Measurements from ENCODE around the gene EXT2. TPM values are rescaled to one million over a fixed set of nuclear protein-coding genes. Genes with fewer than 3 reads are reported as not detected.

The EXT2 gene
- total RNA-seq, 4 donors from 2014 or later, result 52.6 to 116 (median 81.3) TPM

DNA sequence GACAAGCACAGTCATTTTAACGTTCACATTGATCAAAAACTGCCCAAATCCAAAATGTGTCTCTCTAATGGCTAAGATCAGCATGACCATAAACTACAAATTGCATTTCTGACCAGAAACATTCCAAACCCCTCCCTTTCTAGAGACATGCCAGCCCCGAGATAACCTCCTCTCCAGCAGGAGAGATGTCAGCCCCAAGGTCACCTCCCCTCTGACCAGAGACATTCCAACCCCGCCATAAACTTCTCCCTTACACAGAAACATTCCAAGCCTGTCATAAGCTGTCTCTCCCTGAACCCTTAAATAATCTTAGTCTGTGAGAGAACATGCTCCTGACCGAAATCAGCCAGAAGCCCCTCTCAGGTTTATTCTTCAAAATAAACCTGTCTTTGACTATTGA is 6.6 kb upstream of the EXT2 start:
- TF ChIP-seq, protein P1, sequence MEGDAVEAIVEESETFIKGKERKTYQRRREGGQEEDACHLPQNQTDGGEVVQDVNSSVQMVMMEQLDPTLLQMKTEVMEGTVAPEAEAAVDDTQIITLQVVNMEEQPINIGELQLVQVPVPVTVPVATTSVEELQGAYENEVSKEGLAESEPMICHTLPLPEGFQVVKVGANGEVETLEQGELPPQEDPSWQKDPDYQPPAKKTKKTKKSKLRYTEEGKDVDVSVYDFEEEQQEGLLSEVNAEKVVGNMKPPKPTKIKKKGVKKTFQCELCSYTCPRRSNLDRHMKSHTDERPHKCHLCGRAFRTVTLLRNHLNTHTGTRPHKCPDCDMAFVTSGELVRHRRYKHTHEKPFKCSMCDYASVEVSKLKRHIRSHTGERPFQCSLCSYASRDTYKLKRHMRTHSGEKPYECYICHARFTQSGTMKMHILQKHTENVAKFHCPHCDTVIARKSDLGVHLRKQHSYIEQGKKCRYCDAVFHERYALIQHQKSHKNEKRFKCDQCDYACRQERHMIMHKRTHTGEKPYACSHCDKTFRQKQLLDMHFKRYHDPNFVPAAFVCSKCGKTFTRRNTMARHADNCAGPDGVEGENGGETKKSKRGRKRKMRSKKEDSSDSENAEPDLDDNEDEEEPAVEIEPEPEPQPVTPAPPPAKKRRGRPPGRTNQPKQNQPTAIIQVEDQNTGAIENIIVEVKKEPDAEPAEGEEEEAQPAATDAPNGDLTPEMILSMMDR (IDR thresholded peaks at IDR 0.05), result no peak

DNA sequence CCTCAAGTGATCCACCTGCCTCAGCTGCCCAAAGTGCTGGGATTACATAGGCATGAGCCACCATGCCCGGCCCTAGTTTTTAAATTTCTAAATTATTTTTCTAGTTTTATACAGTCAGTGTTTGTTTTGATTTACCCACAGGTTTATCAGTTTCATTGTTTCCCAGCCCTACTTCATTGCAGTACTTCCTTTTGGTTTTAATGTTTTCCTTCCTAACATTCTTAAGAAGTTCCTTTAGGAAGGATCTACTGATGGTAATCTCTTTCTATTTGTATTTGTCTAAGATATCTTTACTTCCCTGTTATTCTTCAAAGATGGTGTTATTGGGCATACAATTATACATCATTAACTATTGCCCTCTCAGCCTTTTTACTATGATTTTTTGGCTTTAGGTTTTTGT is 4.9 kb upstream of the EXT2 start:
- no peaks in the 10 kb centered on the region for H3K36me3 ChIP-seq
- H3K4me1 ChIP-seq, result no peaks in the 10 kb centered on the region
- H3K27me3 ChIP-seq, result no peaks in the 10 kb centered on the region
- intact Hi-C loops (cut with DNase I; ENCODE audit: low total_unique reads), result loop anchor here (10.0 kb wide), 1 partner anchor 444 kb away; no protein-coding TSS in a partner anchor
- H3K9me3 ChIP-seq, result no peaks in the 10 kb centered on the region
- DNase-seq, result no peak
- TF ChIP-seq, protein P1 (IDR thresholded peaks at IDR 0.05), result no peak
- no peak for TF ChIP-seq POLR2A (IDR thresholded peaks at IDR 0.05)
- no peak overlapping the region for H3K4me3 ChIP-seq
- no peak overlapping the region for H3K27ac ChIP-seq

More for the DNA sequence above, 6.6 kb upstream of the EXT2 start:
- Histone ChIP-seq H3K36me3 (no peaks in the 10 kb centered on the region), H3K4me1 (no peaks in the 10 kb centered on the region), H3K27me3 (no peaks in the 10 kb centered on the region), H3K27ac (no peak overlapping the region), H3K9me3 (no peaks in the 10 kb centered on the region), H3K4me3 (no peak overlapping the region)
- intact Hi-C loops (cut with DNase I; ENCODE audit: low total_unique reads), result no loop called here
- no peak for DNase-seq

DNA sequence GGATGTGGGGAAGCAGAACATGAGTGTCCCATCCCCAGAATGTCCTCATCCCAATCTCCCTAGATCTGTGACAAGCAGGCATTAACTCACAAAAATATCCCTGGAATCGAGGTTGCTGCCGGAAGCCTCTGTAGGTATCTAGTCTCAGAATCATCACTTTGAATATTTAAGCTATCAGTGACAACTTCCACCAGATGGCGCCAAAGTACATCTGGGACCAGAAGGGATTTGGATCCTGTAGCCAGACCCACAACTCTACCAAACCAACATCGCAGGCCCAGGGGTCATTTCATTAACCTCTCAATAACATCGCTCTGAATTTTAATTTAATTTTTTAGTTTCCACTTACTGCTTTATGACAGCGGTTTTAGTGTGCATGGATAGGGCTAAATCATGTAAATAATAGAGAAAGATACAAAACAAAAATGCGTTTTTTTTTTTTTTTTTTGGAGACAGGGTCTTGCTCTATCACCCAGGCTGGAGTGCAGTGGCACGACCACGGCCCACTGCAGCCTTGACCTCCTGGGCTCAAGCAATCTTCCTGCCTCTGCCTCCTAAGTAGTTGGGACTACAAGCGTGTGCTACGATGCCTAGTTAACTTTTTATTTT is 1.1 kb upstream of the EXT2 start:
- intact Hi-C loops (cut with DNase I; ENCODE audit: low total_unique reads), result loop anchor here (10.0 kb wide), 1 partner anchor 440 kb away; no protein-coding TSS in a partner anchor
- TF ChIP-seq POLR2A (IDR thresholded peaks at IDR 0.05), result no peak
- TF ChIP-seq, protein P1 (IDR thresholded peaks at IDR 0.05), result peak; percentile 71 to 85 (median 78)
- H3K27ac ChIP-seq, result no peak overlapping the region
- no peaks in the 10 kb centered on the region for H3K9me3 ChIP-seq
- peak; percentile 75 to 90 for DNase-seq
- no peak overlapping the region for H3K4me3 ChIP-seq
- no peaks in the 10 kb centered on the region for H3K4me1 ChIP-seq
- H3K27me3 ChIP-seq, result no peaks in the 10 kb centered on the region
- no peaks in the 10 kb centered on the region for H3K36me3 ChIP-seq

DNA sequence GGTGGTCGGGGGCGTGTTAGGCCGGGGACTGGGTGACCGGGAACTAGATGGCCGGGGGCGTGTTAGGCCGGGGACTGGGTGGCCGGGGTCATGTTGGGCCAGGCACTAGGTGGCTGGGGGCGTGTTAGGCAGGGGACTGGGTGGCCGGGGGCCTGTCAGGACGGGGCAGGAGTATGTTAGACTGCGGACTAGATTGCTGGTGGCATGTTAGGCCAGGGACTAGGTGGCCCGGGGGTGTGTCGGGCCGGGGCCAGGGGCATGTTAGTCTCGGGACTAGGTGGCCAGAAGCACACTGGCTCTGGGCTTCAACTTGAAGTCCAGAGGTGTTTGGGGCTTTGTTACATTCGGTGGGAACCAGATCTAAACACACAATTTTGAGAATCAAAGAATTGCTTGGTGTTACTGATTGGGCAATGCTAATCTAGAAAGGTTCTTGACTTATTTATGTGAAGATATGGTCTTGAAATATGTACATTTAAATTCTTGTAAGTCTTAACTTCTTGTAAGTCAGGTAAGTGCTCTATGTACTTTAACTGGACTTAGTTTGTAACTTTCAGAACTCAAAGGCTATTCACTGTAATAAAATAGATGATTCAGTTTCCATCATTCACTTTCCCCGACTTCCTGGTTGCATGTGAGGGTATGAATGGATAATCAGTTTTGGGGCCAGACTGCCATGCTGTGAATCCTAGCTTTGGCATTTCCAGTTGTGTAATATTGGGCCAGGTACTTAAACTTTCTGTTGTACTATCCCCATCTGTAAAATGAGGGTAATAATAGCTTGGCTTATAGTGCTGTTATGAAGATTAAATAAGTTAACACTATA is 1.1 kb downstream of the EXT2 start:
- Histone ChIP-seq H3K4me1 (no peaks in the 10 kb centered on the region), H3K4me3 (peak overlapping the region; percentile 66 to 72), H3K27me3 (no peaks in the 10 kb centered on the region), H3K27ac (peak overlapping the region in 1 of 2 donors; percentile 74), H3K9me3 (no peaks in the 10 kb centered on the region), H3K36me3 (no peaks in the 10 kb centered on the region)
- TF ChIP-seq POLR2A (IDR thresholded peaks at IDR 0.05), result no peak
- TF ChIP-seq, protein P1 (IDR thresholded peaks at IDR 0.05), result no peak
- DNase-seq, result no peak
- intact Hi-C loops (cut with DNase I; ENCODE audit: low total_unique reads), result loop anchor here (10.0 kb wide), 1 partner anchor 438 kb away; no protein-coding TSS in a partner anchor

DNA sequence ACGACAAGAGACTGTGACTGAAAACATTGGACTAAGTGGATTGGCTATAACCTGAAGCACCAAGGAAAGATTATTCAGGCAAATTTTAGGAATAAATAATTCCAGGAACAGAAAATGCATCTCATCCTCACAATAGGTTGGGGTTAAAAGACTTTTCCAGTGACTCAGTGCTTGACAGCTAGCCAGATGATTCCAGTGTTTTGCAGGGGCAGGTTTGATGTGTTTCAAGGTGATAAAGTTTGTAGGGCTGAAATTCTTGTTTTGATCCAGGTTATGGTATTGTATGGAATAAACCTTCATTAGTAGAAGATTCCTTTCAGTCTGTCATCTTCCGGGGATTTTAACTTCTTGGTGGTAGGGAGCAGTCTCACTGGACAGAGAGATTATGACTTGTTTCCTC is 2.3 kb downstream of the EXT2 start:
- Histone ChIP-seq H3K27me3 (no peaks in the 10 kb centered on the region), H3K27ac (no peak overlapping the region), H3K36me3 (no peaks in the 10 kb centered on the region), H3K4me1 (no peaks in the 10 kb centered on the region), H3K9me3 (no peaks in the 10 kb centered on the region), H3K4me3 (no peak overlapping the region)
- TF ChIP-seq POLR2A (IDR thresholded peaks at IDR 0.05), result no peak
- TF ChIP-seq, protein P1 (IDR thresholded peaks at IDR 0.05), result no peak
- DNase-seq, result no peak
- intact Hi-C loops (cut with DNase I; ENCODE audit: low total_unique reads), result loop anchor here (10.0 kb wide), 1 partner anchor 437 kb away; no protein-coding TSS in a partner anchor
